Measurements from ENCODE around the gene SLIT3.
"Not testable (repeated sequence)": the region's sequence is repeated elsewhere in the genome, so short reads cannot be mapped to it uniquely, and the experiment has no call there.

SLIT3 gene

GRCh38 chr5:168637281-168637680 lies 663.7 kb downstream of the SLIT3 start:
- no peak for DNase-seq (ENCODE audit: low read depth)

GRCh38 chr5:168630958-168631357 lies 670.0 kb downstream of the SLIT3 start:
- not testable (repeated sequence) for DNase-seq (ENCODE audit: low read depth)

- DNase-seq (ENCODE audit: low read depth): no peak
These were observed 676.0 kb downstream of the SLIT3 start for GRCh38 chr5:168624850-168625364.

GRCh38 chr5:168620807-168621206 lies 680.1 kb downstream of the SLIT3 start:
- no peak for DNase-seq (ENCODE audit: low read depth)

- DNase-seq (ENCODE audit: low read depth): no peak
These were observed 686.3 kb downstream of the SLIT3 start for GRCh38 chr5:168614661-168615060.

- DNase-seq (ENCODE audit: low read depth): no peak
These were observed 686.9 kb downstream of the SLIT3 start for GRCh38 chr5:168613996-168614395.

GRCh38 chr5:168613396-168613795 lies 687.5 kb downstream of the SLIT3 start:
- DNase-seq (ENCODE audit: low read depth): no peak

- DNase-seq (ENCODE audit: low read depth): no peak
These were observed 687.9 kb downstream of the SLIT3 start for GRCh38 chr5:168612996-168613395.

- no peak for DNase-seq (ENCODE audit: low read depth)
These were observed 688.8 kb downstream of the SLIT3 start for GRCh38 chr5:168612123-168612522.
